ENCODE results near the gene HRAS.

The HRAS gene

DNA sequence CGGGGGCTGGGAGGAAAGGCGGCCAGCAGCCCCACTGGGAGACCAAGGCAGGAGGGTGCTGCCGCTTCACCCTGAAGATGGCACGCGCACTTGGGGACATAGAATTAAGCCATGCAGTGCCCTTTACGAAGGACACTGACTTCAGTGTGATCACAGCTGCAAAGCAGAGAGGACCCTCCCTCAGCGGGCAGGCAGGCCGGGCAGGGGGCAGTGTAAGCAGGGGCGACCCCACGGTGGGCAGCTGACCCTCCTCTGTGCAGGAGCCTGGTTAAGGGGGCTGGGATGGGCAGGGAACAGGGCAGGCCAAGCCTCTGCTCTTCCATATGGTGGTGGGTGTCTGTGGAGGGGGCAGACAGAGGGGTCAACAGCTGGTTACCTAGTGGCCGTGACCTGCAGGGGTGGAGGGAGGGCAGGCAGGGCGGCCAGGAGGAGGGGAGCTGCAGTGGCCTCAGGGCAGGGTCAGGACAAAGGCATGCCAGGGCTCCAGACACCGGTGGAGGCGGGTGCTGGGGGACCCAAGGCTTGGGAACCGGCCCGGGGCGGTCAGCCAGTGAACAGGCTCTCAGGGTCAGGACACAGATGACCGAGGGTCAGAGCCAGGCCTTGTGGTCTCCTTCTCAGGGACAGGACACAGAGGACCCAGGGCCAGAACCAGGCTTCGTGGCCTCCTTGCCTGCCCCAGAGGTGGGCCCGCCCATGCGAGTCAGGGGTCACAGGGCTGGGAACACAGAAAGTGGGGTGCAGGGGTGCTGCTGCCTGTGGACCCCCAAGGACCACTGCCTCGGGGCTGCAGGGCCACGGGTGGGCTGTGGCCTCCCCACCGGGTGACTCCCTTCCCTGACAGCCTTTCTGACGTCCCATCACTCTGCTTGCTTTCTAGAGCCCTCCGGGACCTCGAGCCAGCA lies 18.0 kb upstream of the HRAS start:
- DNase-seq: no peak

GRCh38 chr11:551596-551995 lies 16.2 kb upstream of the HRAS start:
- no peak for DNase-seq

DNA sequence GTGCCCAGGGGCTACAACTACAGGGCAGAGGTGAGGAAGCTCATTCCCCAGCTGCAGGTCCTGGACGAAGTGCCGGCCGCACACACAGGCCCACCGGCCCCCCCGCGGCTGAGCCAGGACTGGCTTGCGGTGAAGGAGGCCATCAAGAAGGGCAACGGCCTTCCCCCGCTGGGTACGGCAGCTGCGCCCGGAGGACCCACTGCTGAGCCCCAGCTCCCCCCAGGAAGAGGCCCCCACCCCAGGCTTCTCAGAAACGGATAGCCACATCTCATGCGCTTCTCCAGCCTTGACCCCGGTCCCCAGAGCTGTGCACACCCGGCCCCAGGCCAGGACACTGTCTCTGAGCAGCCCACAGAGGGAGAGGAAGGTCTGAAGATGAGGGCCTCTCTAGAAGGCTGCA lies 15.8 kb upstream of the HRAS start:
- no peak for DNase-seq

DNA sequence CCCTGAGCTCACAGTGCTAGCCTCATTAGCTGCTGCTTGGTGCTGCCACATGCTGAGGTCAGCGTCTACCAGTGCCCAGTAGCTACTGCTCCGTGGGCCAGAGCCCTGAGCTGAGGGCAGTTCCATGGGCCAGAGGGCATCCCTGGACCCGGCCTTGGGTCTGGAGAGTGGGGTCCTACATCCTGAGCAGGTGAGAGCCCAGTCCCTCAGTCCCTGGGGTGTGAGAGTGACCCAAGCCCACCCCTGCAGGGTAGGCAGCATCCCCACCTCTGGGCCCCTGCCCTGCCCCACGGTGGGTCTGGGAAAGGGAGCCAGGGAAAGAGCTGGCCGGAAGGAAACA lies 15.3 kb upstream of the HRAS start:
- DNase-seq: no peak

- DNase-seq: no peak
These were observed 14.8 kb upstream of the HRAS start for GRCh38 chr11:550021-550745.

GRCh38 chr11:548700-549603 lies 13.6 kb upstream of the HRAS start:
- no peak for DNase-seq

GRCh38 chr11:545171-545570 lies 9.8 kb upstream of the HRAS start:
- DNase-seq: no peak

DNA sequence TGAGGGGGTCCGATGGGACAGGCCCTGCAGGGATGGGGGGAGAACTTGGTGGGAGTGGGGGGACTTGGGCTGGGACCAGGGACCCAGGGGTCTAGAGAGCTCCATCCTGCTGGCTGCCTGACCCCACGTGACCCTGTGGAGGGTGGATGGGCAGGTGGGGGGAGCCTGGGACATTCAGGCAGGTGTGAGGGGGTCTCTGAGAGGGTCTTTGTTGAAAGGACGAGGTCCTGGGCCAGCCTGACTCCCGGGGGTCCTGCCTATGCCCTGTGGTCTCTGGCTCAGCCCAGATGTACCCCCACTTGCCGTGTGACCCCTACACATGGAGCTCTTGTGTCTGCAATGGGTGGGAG lies 9.4 kb upstream of the HRAS start:
- DNase-seq: no peak

DNA sequence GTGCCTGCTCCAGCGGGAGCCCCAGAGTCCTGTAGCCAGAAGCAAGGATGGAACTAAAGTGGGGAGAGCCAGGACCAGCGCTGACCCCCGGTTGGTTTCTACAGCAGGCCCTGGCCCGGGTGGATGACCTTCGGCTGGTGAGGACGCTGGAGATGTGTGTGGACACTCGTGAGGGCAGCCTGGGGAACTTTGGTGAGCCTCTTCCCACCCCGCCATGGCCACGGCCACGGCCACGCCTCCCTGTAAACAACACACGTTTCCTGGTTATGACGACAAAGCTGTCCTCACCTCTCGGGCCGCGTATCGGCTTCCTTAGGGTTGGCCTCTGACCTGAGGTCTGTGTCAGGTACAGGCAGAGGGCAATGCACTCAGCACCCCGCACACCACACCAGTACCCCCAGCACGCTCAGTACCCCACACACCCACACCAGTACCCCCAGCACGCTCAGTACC lies 6.1 kb upstream of the HRAS start:
- DNase-seq: no peak

- DNase-seq: no peak
These were observed 5.4 kb upstream of the HRAS start for GRCh38 chr11:540583-541432.

DNA sequence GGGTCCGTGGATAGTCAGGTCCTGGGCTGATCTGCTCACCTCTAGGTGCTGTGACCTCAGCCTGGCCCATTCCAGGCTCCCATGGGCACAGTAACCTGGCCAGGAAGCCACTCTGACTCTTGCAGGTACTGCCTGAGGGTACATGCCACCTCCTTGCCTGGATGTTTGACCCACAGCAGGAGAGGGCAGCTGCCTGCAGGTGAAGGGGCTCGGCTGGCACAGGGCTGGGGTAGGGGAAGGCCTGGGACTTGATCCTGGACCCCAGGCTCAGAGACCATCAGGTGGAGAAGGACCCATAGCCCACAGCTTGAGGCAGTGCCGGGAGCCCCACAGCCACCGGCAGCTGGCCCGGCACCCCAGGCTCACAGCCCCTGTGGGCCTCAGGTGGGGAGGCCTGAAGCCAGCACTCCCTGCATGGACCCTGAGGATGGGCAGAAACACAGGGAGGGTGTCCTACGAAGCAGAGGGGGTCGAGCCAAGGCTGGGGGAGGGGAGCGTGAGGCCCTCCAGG lies 4.7 kb upstream of the HRAS start:
- DNase-seq: no peak

DNA sequence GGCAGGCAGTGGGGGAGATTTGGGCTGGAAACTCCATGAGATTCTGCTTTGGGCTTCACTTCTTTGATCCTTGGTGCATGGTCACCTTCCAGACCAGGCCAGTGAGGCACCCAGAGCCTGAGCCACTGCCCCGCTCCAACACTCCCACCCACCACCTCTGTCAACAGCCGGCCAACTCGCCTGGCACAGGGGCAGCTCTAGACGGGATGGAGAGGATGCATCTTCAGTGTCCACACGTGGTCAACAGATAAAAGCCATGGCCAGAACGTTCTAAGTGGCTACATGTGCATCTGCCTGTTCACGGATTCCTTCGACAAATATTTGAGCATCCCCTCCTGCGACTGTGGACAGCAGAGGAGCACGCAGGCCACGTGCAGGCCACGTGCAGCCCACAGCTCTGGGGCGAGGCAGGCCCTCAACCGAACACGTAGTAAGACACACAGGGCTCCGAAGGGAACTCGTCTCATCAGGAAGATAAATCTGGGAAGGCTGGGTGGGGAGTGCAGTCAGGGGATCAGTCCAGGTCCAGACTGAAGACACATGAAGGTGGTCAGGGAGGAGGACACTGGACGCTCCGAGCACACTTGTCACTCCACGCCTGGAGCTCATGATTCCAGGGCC lies 3.2 kb upstream of the HRAS start:
- DNase-seq: no peak

- DNase-seq: no peak
These were observed 2.5 kb upstream of the HRAS start for GRCh38 chr11:537622-538430.

DNA sequence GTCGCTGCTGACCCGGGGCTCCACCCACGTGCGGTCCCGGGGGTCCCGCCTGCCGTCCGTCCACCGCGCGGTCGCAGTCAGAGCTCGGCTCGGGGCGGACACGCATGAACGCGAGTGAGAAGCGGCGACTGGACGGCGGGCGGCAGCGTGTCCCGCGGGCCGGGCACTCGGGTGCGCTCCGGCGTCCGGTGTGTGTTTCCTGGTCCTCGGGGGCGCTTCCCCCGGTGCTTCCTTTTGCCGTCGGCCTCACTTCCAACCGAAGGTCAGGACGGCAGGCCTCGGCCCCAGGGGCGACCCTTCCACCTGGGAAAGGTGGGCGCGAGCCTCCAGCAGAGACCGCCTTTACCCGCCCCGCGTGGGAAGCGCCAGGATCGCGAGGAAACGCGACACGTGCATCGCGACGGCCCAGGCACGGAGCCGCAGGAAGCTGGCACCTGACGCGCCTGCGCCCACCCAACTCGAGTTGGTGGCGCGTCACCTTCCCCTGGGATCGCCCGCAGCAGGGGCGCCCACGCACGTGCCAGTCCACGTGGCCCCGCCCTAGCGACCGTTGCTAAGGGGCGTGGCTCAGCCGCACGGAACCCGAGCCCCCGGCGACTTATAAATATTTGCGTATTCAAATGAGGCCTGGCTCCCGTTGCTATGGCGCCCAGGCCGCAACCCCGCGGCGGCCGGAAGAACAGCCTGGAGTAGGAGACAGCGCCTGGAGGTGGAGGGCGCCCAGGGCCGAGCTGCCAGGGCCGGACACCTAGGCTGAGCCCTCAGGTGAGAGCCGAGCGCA lies 1.7 kb upstream of the HRAS start, which contains the start of gene LRRC56:
Gene LRRC56 (plus strand): TSS at position 687 of the 781 bp plus-strand sequence. CDS start 3,158 bp downstream, outside the sequence.
- peak; percentile 89 for DNase-seq

DNA sequence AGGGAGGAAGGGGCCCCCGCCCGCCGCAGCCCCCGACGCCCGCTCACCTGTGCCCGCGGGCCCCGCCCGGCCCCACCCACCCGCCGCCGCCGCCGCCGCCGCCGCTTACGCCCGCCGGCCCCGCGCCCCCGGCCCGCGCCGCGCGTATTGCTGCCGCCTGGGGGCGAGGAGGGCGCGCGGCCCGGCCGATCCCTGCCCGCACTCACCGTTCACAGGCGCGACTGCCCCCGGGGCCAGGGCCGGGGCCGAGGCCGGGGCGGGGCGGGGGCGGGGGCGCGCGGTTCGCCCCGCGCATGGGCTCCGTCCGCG lies 212 bp downstream of the HRAS start:
- DNase-seq: no peak

- DNase-seq: no peak
These were observed 773 bp downstream of the HRAS start for GRCh38 chr11:534396-535209.

- no peak for DNase-seq
These were observed 1.6 kb downstream of the HRAS start for GRCh38 chr11:533586-534395.

GRCh38 chr11:532986-533585 lies 2.3 kb downstream of the HRAS start:
- DNase-seq: no peak
